WTC11 (cell line): ENCODE data around the gene CASP12.

Source experiments
- CREM ChIP-seq: sonication (generic); formaldehyde crosslinking; IDR thresholded peaks from 2 replicates; pipeline ENCODE4 v1.8.1; 2022; ENCODE audit warnings: mild to moderate bottlenecking, missing genetic modification reagents, moderate library complexity
- JUN ChIP-seq: sonication (generic); formaldehyde crosslinking; IDR thresholded peaks from 2 replicates; pipeline ENCODE4 v1.8.0; 2023; ENCODE audit warnings: mild to moderate bottlenecking, missing genetic modification reagents
- TF ChIP-seq, protein P1 (sequence below): fragments of 200-600 bp; IDR thresholded peaks from 2 replicates; pipeline ENCODE4 v1.8.0; 2022; ENCODE audit warnings: antibody characterized with exemption
- TF ChIP-seq, protein P2 (sequence below): fragments of 250-450 bp; sonication (Bioruptor Pico); conservative IDR thresholded peaks from 2 replicates; pipeline ENCODE4 v1.9.0; 2021; ENCODE audit warnings: mild to moderate bottlenecking

DNA sequence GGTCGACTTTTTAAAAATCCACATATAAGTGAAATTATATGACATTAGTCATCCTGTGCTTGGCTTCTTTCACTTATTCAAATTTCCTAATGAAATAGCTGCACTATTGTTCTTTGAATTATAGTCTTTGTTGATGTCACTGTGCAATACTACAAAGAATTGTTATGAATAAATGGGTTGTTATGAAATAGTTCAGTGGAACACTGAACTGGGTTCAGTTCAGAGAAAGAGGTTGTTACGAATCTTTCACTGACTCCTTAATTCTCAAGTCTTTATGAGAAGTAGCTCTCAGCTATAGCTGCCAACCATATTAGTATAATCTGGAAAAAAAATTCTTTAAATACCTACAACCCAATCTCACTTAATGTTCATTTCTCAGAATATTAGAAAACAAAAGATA, 42.3 kb downstream of the CASP12 start:
- TF ChIP-seq, protein P1, sequence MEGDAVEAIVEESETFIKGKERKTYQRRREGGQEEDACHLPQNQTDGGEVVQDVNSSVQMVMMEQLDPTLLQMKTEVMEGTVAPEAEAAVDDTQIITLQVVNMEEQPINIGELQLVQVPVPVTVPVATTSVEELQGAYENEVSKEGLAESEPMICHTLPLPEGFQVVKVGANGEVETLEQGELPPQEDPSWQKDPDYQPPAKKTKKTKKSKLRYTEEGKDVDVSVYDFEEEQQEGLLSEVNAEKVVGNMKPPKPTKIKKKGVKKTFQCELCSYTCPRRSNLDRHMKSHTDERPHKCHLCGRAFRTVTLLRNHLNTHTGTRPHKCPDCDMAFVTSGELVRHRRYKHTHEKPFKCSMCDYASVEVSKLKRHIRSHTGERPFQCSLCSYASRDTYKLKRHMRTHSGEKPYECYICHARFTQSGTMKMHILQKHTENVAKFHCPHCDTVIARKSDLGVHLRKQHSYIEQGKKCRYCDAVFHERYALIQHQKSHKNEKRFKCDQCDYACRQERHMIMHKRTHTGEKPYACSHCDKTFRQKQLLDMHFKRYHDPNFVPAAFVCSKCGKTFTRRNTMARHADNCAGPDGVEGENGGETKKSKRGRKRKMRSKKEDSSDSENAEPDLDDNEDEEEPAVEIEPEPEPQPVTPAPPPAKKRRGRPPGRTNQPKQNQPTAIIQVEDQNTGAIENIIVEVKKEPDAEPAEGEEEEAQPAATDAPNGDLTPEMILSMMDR, result no peak
- TF ChIP-seq, protein P2, sequence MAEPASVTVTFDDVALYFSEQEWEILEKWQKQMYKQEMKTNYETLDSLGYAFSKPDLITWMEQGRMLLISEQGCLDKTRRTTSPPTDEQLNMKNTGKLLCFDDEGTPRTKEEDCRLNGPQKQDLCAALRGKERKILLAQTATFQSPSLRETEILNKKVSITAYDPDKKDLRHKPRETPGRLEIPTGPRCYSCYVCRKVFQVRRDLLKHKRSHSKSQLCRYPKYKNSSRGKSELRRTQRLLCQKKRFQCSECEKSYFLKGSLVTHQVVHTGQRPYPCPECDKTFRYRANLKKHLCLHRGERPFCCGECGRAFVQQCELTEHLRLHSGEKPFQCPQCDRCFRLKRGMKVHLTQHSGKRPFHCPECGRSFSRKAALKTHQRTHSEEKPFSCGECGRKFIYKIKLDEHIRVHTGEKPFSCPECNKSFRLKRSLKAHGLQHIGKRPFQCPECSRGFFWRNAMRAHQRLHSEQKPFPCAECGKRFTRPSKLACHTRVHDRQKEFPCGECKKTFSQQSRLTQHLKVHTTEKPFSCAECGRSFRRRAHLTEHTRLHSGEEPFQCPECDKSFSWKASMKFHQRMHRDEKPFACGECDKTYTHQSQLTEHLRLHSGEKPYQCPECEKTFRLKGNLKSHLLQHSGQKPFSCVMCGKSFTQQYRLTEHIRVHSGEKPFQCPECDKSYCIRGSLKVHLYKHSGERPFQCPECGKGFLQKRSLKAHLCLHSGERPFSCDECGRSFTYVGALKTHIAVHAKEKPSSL (CRISPR knock-in tag), result no peak
- no peak for TF ChIP-seq JUN (CRISPR knock-in tag)
- TF ChIP-seq CREM (CRISPR knock-in tag), result no peak
